ENCODE measurements around the gene AMOT.

The AMOT gene

GRCh38 chrX:112802541-112802940 is 38.1 kb downstream of the AMOT start:
- DNase-seq (ENCODE audit: low spot score), result no peak

DNA sequence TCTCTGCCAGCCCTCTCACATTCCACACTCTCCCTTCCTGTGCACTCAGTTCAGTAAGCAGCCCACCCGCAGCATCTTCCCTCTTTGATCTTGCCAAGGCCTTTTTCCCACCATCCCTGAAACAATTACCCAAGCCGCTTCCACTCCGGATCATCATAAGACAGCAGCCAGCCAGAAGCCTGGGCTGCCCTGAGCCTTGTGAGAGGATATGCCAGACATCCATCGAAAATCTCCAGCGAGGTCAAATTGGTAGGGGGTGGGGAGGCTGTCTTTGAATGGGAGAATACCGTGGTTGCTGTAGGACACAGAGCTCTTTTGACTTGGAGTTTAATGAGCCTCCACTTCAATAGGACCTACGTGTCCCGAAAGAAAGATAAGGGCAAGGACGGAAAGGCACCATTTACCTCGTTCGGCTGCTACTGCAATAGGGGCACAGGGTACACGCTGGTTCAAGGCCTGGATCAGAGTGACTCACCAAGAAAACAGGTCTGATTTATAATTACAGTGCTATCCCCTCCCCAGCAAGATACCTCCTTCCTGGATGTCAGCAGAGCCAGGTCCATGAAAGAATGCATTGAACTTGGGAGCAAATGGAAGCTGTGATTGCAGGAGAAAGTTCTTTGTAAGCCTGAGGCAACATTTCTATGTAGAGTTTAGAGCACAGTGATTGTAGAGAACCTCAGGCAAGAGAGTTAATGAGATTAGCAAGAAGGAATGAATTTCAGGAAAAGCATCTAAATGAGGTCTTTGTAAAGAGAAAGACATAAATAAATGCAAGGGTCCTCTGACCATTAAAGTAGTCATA is 39.5 kb downstream of the AMOT start:
- DNase-seq (ENCODE audit: low spot score), result no peak

GRCh38 chrX:112799425-112799824 is 41.2 kb downstream of the AMOT start:
- no peak for DNase-seq (ENCODE audit: low spot score)

DNA sequence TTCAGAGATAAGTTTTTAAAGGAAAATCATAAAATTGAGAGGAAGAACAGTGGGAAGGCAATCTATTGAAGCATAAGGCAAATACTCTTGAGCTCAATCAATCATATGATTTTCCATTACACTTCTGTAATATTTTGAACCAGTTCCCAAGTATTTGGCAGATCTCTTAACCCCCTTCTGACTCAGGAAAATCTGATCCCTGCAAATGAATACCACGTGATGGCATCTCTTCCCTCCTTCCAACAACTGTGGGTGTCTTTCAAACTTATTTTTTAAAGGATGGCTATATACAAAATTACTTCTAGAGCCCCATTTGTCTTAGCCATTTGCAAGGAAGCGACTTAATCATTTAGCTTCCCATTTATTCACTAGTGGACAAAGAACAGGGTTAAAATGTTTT is 41.9 kb downstream of the AMOT start:
- DNase-seq (ENCODE audit: low spot score), result no peak

DNA sequence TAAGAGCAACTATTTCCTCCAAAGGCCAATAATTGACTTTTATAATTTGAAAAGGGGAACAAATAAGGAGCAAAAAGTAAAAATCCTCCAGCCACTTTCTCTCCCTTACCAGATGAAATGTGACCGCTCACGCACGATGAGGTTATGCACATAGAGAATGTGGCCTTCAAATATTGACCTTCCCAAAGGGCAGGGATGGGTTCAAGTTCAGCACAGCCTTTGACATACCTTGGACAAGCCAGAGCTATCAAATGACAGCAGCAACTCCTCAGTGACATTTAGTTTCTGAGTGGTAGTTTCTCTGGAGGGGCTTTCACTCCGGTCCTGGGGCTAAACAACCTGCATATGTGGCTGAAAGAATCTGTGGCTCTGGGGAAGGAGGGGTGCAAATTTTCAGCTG is 50.7 kb downstream of the AMOT start:
- no peak for DNase-seq (ENCODE audit: low spot score)

DNA sequence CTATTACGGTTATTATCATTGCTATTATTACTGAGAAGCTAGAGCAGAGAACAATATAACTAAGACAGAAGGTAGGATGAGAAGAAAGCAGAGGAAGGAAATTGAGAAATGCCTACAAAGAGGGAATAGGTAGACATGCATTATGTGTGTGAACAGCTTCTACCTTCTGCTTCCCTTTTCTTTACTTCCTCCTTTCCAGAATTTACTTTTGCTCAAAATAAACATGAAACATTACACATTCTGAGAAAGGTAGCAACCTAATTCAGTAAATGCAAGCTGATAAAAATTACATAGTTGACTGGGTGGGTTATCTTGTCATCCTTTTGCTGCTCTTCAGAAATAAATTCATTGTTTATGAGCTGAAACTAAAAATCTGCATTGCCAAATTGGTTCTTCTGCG is 54.6 kb downstream of the AMOT start:
- no peak for DNase-seq (ENCODE audit: low spot score)

DNA sequence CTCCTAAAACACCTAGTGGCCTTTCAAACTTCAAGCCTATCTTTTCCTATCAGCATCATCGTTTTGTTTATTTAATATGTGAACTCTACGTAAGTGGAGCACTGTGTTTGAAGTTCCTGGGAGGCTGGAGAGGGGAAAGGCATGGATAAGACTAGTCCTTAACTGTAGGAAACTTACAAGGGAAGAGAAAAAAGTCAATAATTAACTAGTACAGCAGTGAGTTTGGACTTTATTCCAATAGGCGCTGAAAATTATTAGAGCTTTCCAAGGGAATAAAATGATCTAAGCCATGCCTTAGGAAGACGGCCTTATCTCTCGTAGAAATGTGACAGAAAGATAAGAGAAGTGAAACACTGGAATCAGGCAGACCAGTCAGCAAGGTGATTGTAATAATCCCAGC is 55.3 kb downstream of the AMOT start:
- no peak for DNase-seq (ENCODE audit: low spot score)

- DNase-seq (ENCODE audit: low spot score), result peak; percentile 35
Measured at GRCh38 chrX:112784692-112785091, 55.9 kb downstream of the AMOT start.

DNA sequence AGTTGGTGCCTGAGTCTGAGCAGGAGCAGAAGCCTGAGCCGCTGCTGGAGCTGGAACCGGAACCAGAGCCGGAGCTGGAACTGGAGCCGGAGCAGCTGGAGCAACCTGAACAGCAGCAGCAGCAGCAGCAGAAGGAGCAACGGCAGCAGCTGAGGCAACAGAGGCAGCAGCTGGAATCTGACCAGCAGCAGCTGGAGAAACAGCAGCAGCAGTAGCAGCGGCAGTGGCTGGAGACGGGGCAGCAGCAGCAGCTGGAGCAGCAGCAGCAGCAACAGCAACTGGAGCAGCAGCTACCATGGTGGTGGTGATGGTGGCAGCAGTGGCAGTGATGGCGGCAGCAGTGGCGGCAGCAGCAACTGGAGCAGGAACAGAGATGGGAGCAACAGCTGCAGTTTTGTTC is 61.5 kb downstream of the AMOT start:
- DNase-seq (ENCODE audit: low spot score), result no peak

- DNase-seq (ENCODE audit: low spot score), result no peak
Measured at GRCh38 chrX:112774651-112775293, 65.9 kb downstream of the AMOT start.

GRCh38 chrX:112774142-112774541 is 66.5 kb downstream of the AMOT start:
- DNase-seq (ENCODE audit: low spot score), result no peak

DNA sequence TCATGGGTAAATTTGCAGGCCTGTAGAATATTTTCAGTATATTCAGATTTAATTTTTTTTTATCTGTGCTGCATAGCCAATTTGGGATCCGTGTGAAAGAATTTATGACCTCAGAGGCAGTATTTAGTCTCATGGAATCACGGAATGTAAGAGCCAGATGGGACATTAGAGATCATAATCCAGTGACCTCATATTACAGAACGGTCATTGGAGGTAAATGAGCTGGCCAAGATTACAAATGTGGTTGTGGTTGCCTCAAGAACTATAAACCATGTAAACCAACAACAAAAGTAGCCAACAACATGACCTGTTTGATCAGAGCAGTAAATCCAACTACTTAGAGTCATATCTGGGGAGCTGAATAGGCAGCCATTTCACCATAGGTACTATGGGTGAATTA is 71.6 kb downstream of the AMOT start:
- DNase-seq (ENCODE audit: low spot score), result no peak

- no peak for DNase-seq (ENCODE audit: low spot score)
Measured at GRCh38 chrX:112768563-112768962, 72.1 kb downstream of the AMOT start.

DNA sequence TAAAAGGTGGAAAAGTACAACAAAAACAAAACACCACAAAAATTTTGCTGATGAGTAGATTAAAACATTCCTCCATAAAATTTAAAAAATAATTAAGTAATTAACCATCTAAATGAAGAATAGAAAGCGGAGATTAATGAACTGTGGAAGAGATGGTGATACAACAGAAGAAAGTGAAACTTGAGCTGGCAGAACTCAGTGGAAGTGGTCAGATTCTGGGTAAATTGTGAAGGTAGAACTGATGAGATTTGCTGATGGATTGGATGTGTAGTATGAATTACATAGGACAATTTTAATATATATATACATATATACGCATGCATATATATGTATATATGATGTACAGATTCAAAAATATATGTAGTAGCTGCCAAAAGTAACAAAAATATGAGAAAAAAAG is 73.9 kb downstream of the AMOT start:
- DNase-seq (ENCODE audit: low spot score), result no peak

DNA sequence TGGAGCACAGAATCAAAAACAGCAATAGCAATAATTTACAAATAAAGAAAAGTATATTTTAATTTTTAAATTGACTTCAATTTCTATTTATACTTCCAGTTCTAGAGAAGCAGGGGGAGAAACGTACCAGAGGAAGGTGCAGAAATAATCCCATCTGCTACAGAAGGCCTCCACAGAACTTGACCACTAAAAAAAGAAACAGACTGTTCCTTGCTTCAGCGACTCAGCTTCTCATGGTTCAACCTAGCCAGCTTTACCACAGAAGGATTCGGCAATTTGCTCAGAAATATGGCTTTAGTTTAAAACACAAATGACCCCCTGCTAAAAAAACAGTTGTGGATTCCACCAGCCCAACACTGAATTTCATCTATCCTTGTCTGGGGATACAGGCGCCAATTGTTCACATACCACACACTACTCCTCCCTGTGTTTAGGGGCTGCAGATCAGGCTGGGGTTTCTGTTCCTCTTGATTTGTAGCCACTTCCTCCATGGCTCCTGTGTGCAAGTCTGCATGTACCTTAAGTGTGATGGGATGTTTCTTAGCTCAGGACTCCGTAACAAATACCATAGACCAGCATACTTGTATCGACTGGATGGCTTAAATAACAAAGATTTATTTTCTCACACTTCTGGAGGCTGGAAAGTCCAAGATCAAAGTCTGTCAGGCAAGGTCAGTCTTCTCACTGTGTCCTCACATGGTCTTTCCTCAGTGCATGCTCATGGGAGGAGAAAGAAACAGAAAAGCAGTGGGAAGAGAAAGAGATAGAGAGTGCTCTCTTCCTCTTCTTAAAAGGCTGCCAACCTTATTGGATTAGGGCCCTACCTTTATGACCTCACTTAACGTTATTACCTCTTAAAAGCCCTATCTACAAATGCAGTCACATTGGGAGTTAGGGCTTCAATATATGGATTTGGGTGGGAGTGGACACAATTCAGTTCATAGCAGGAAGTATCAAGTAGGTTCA is 79.1 kb downstream of the AMOT start:
- peak; percentile 26 for DNase-seq (ENCODE audit: low spot score)

- no peak for DNase-seq (ENCODE audit: low spot score)
Measured at GRCh38 chrX:112760697-112761096, 79.9 kb downstream of the AMOT start.

DNA sequence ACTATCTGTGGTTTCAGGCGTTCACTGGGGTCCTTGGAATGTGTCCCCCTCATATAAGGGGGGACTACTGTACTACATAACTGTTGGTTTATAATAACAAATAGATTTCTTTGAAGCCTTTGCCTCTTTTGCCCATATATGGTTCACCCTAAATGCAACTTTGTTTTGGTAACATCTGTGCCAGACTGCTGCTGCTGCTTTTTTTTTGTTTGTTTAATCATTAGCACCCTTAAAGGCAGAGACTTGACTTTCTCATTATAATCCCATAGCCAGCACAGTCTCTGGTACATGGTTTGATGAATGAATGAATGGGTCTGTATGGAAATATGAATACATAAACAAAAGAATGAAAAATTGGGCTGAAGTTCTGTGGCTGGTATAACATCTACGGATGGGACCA is 80.7 kb downstream of the AMOT start:
- no peak for DNase-seq (ENCODE audit: low spot score)

DNA sequence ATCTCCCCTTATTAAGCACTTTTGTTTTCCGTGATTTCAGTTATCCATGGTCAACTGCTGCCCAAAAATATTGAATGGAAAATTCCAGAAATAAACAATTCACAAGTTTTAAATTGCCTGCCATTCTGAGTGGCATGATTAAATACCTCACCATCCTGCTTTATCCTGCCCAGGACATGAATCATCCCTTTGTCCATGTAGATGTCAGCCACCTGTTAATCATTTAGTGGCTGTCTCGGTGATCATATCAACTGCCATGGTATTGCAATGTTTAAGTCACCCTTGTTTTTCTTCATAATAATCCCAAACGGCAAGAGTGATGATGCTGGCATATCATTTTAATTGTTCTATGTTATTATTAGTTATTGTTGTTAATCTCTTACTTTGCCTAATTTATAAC is 81.1 kb downstream of the AMOT start:
- no peak for DNase-seq (ENCODE audit: low spot score)

- DNase-seq (ENCODE audit: low spot score), result no peak
Measured at GRCh38 chrX:112757946-112758345, 82.7 kb downstream of the AMOT start.

GRCh38 chrX:112753116-112753515 is 87.5 kb downstream of the AMOT start:
- no peak for DNase-seq (ENCODE audit: low spot score)

DNA sequence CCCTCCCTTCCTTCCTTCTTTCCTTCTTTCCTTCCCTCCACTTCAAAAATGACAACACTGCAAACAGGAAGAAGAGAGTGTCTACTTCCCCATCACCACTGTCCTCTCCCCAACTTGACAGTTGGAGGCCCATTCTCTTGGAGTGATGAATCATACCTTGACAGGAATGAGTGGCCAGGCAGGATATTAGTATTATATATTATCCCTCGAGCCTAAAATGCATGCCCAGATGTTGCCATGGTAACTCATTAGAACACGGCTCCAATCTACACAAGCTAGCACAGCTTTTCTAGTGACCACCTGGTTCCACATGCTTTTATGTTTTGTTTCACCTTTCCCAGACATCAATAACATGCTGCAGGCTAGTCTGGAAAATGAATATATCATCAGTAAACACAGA is 89.6 kb downstream of the AMOT start:
- no peak for DNase-seq (ENCODE audit: low spot score)

- DNase-seq (ENCODE audit: low spot score), result no peak
Measured at GRCh38 chrX:112746812-112747595, 93.6 kb downstream of the AMOT start.

All from globus pallidus (tissue), 1 donor.